GM23338 (cell line): ENCODE data around the gene PAK1IP1. TPM values are rescaled to one million over a fixed set of nuclear protein-coding genes. Genes with fewer than 3 reads are reported as not detected.
A peak's percentile ranks its signal among the peaks of the same experiment; 100 is the strongest.

Experiments
- ATAC-seq: fragments of 200-7000 bp; cut with Tn5 transposase; 3 replicates; pipeline ENCODE4 v1.9.1; 2020
- DNase-seq: peaks from one replicate; pipeline ENCODE4 v3.0.0-alpha.2; 2015; ENCODE audit warnings: low spot score
- H2AFZ ChIP-seq: fragments of 200-600 bp; sonication (generic); 2 replicates; pipeline ENCODE4 v1.8.0; 2016; ENCODE audit warnings: antibody characterized with exemption, mild to moderate bottlenecking, moderate library complexity
- H3F3A ChIP-seq: fragments of 200-600 bp; sonication (generic); replicated peaks from 2 replicates; pipeline ENCODE4 v1.8.0; 2017; ENCODE audit warnings: antibody characterized with exemption, mixed run types, low read depth
- H3K27ac ChIP-seq: fragments of 200-600 bp; sonication (generic); 2 replicates; pipeline ENCODE4 v1.6.1; 2016; ENCODE audit warnings: low read depth
- H3K27me3 ChIP-seq: fragments of 200-600 bp; sonication (generic); 2 replicates; pipeline ENCODE4 v1.8.0; 2016; ENCODE audit warnings: mild to moderate bottlenecking, mixed run types, moderate library complexity; ENCODE audit not compliant: insufficient read depth
- H3K36me3 ChIP-seq: fragments of 200-600 bp; sonication (generic); 2 replicates; pipeline ENCODE4 v1.8.0; 2016; ENCODE audit warnings: mild to moderate bottlenecking; ENCODE audit not compliant: insufficient read depth
- H3K4me1 ChIP-seq: fragments of 200-600 bp; sonication (generic); 2 replicates; pipeline ENCODE4 v1.8.0; 2016; ENCODE audit warnings: mild to moderate bottlenecking, moderate library complexity; ENCODE audit not compliant: insufficient read depth
- H3K4me2 ChIP-seq: fragments of 200-600 bp; sonication (generic); 2 replicates; pipeline ENCODE4 v1.7.1; 2017; ENCODE audit warnings: mixed run types
- H3K4me3 ChIP-seq: fragments of 200-600 bp; sonication (generic); 2 replicates; pipeline ENCODE4 v1.6.1; 2016; ENCODE audit warnings: mixed run types
- H3K79me2 ChIP-seq: fragments of 200-600 bp; sonication (generic); replicated peaks from 2 replicates; pipeline ENCODE4 v1.8.0; 2017; ENCODE audit warnings: mild to moderate bottlenecking; ENCODE audit not compliant: insufficient read depth
- H3K9me2 ChIP-seq: fragments of 200-600 bp; sonication (generic); 2 replicates; pipeline ENCODE4 v1.8.0; 2017; ENCODE audit not compliant: insufficient read depth
- H4K20me1 ChIP-seq: fragments of 200-600 bp; sonication (generic); replicated peaks from 2 replicates; pipeline ENCODE4 v1.8.0; 2017; ENCODE audit warnings: mild to moderate bottlenecking; ENCODE audit not compliant: insufficient read depth
- H3K27ac Mint-ChIP-seq: 2 replicates; pipeline ENCODE4 v1.8.0; 2020; ENCODE audit warnings: inconsistent platforms, mild to moderate bottlenecking, moderate library complexity, mixed read lengths
- H3K27me3 Mint-ChIP-seq: 3 replicates; pipeline ENCODE4 v1.8.0; 2022; ENCODE audit warnings: low read depth, mild to moderate bottlenecking, moderate library complexity, mixed read lengths, inconsistent platforms; ENCODE audit not compliant: insufficient read depth, poor library complexity
- H3K36me3 Mint-ChIP-seq: 3 replicates; pipeline ENCODE4 v1.8.0; 2021; ENCODE audit warnings: low read depth, mild to moderate bottlenecking, inconsistent platforms, moderate library complexity, mixed read lengths
- H3K4me1 Mint-ChIP-seq: 3 replicates; pipeline ENCODE4 v1.8.0; 2020; ENCODE audit warnings: mild to moderate bottlenecking, inconsistent platforms, mixed read lengths
- H3K4me3 Mint-ChIP-seq: 3 replicates; pipeline ENCODE4 v1.8.0; 2021; ENCODE audit warnings: moderate library complexity, mild to moderate bottlenecking, inconsistent platforms, mixed read lengths
- H3K9me3 Mint-ChIP-seq: 3 replicates; pipeline ENCODE4 v1.8.0; 2020; ENCODE audit warnings: moderate library complexity, mild to moderate bottlenecking, inconsistent platforms, mixed read lengths
- ETS1 ChIP-seq: IDR thresholded peaks from 2 replicates; pipeline ENCODE4 v1.6.1; 2016; ENCODE audit warnings: antibody characterized with exemption
- EZH2 ChIP-seq: fragments of 200-600 bp; sonication (generic); IDR thresholded peaks from one replicate; pipeline ENCODE4 v1.8.0; 2017; ENCODE audit warnings: antibody characterized with exemption, mild to moderate bottlenecking, low read depth; ENCODE audit not compliant: unreplicated experiment
- EZH2phosphoT487 ChIP-seq: fragments of 200-600 bp; sonication (generic); IDR thresholded peaks from one replicate; pipeline ENCODE4 v1.8.1; 2018; ENCODE audit warnings: antibody characterized with exemption; ENCODE audit not compliant: unreplicated experiment
- JUNB ChIP-seq: IDR thresholded peaks from one replicate; pipeline ENCODE4 v1.6.1; 2016; ENCODE audit warnings: antibody characterized with exemption; ENCODE audit not compliant: unreplicated experiment
- NANOG ChIP-seq: IDR thresholded peaks from 2 replicates; pipeline ENCODE4 v1.6.1; 2016; ENCODE audit warnings: antibody characterized with exemption, borderline replicate concordance
- POLR2AphosphoS5 ChIP-seq: IDR thresholded peaks from 2 replicates; pipeline ENCODE4 v1.6.1; 2016; ENCODE audit warnings: antibody characterized with exemption, low read depth
- STAT1 ChIP-seq: IDR thresholded peaks from one replicate; pipeline ENCODE4 v1.6.1; 2016; ENCODE audit warnings: antibody characterized with exemption; ENCODE audit not compliant: unreplicated experiment
- ZNF331 ChIP-seq: fragments of 250-450 bp; sonication (Bioruptor Pico); IDR thresholded peaks from 2 replicates; pipeline ENCODE4 v1.5.0; 2020; ENCODE audit warnings: low read depth, mild to moderate bottlenecking, moderate library complexity
- ZNF462 ChIP-seq: fragments of 250-450 bp; sonication (Bioruptor Pico); IDR thresholded peaks from 2 replicates; pipeline ENCODE4 v1.5.0; 2020; ENCODE audit warnings: mild to moderate bottlenecking, moderate library complexity
- polyA plus RNA-seq: library from polyadenylated mRNA; unstranded; fragments of >200 nt; fragmentation: Nextera tagmentation; extraction: Ambion mirVana; gene quantifications from 2 replicates; pipeline ENCODE4 v1.2.1, GENCODE V29; 2016
- total RNA-seq: library from RNA; depleted of rRNA; stranded (reverse); fragments of >200 nt; shearing (Covaris generic); gene quantifications from 2 replicates; pipeline ENCODE4 v1.2.3, GENCODE V29; 2014

Gene PAK1IP1
- total and polyA plus RNA-seq, 2 experiments from 2014 or later, result 45.5 to 93.2 TPM

- TF ChIP-seq ZNF462 (CRISPR knock-in tag), result no peak
- TF ChIP-seq NANOG, result no peak
- TF ChIP-seq ZNF331, result no peak
- TF ChIP-seq ETS1, result no peak
- no peak for TF ChIP-seq EZH2phosphoT487
- TF ChIP-seq STAT1, result no peak
- no peak for TF ChIP-seq EZH2
- no peak for TF ChIP-seq JUNB
- TF ChIP-seq POLR2AphosphoS5, result no peak
Observed at GRCh38 chr6:10722570-10722819, 27.7 kb downstream of the PAK1IP1 start (continued).

- no peaks in the 10 kb centered on the region for H4K20me1 ChIP-seq
- H3K79me2 ChIP-seq, result peaks cover 29% of the 10 kb centered on the region
- peak within 1 kb of the TSS; percentile 71 for H3K4me3 ChIP-seq
- H3K4me1 ChIP-seq, result peaks cover 19% of the 10 kb centered on the region
- peak within 1 kb of the TSS; percentile 92; the same call in 1 of the 2 replicates for H2AFZ ChIP-seq
- H3F3A ChIP-seq, result peaks cover 23% of the 10 kb centered on the region
- H3K9me3 Mint-ChIP-seq, result peaks cover 28% of the 10 kb centered on the region
- H3K27ac ChIP-seq, result peak within 1 kb of the TSS; percentile 100
- H3K9me2 ChIP-seq, result no peaks in the 10 kb centered on the region
- peaks cover 53% of the 10 kb centered on the region for H3K36me3 Mint-ChIP-seq
- no peaks in the 10 kb centered on the region for H3K27me3 ChIP-seq
- peaks cover 13% of the 10 kb centered on the region for H3K27me3 Mint-ChIP-seq
- DNase-seq (peak; percentile 100), ATAC-seq (peak; percentile 97)
- peak within 1 kb of the TSS; percentile 98 for H3K27ac Mint-ChIP-seq
- peaks cover 26% of the 10 kb centered on the region for H3K4me1 Mint-ChIP-seq
- H3K36me3 ChIP-seq, result peaks cover 5% of the 10 kb centered on the region; the same call in 1 of the 2 replicates
- peak within 1 kb of the TSS; percentile 85 for H3K4me2 ChIP-seq
- peak within 1 kb of the TSS; percentile 96 for H3K4me3 Mint-ChIP-seq
- TF ChIP-seq POLR2AphosphoS5, result peak; percentile 91
- TF ChIP-seq ZNF462 (CRISPR knock-in tag), result no peak
Observed at GRCh38 chr6:10722820-10723566, 28.2 kb downstream of the PAK1IP1 start, which contains the start of gene TMEM14C. Gene TMEM14C, plus strand, starts transcription at chr6:10723070. Its CDS starts 1,544 bp downstream, at chr6:10724614.
